ENCODE measurements around the gene TSHZ2.

The TSHZ2 gene

GRCh38 chr20:53032478-53032932 is 60.3 kb downstream of the TSHZ2 start:
- no peak overlapping the region for H3K4me3 ChIP-seq (ENCODE audit: low read depth, low read length)
- DNase-seq (ENCODE audit: low read depth), result peak; percentile 0
- no peak for TF ChIP-seq CTCF (conservative IDR thresholded peaks at IDR 0.05; ENCODE audit: low read depth, low read length)

GRCh38 chr20:53033176-53033575 is 61.0 kb downstream of the TSHZ2 start:
- no peak for TF ChIP-seq CTCF (conservative IDR thresholded peaks at IDR 0.05; ENCODE audit: low read depth, low read length)
- H3K4me3 ChIP-seq (ENCODE audit: low read depth, low read length), result no peak overlapping the region
- DNase-seq (ENCODE audit: low read depth), result no peak

GRCh38 chr20:53034899-53035298 is 62.7 kb downstream of the TSHZ2 start:
- TF ChIP-seq CTCF (conservative IDR thresholded peaks at IDR 0.05; ENCODE audit: low read depth, low read length), result no peak
- no peak for DNase-seq (ENCODE audit: low read depth)
- H3K4me3 ChIP-seq (ENCODE audit: low read depth, low read length), result no peak overlapping the region

- no peak for DNase-seq (ENCODE audit: low read depth)
- no peak overlapping the region for H3K4me3 ChIP-seq (ENCODE audit: low read depth, low read length)
- TF ChIP-seq CTCF (conservative IDR thresholded peaks at IDR 0.05; ENCODE audit: low read depth, low read length), result no peak
Observed at GRCh38 chr20:53036992-53037391, 64.8 kb downstream of the TSHZ2 start.

- no peak overlapping the region for H3K4me3 ChIP-seq (ENCODE audit: low read depth, low read length)
- no peak for TF ChIP-seq CTCF (conservative IDR thresholded peaks at IDR 0.05; ENCODE audit: low read depth, low read length)
- no peak for DNase-seq (ENCODE audit: low read depth)
Observed at GRCh38 chr20:53037621-53038020, 65.5 kb downstream of the TSHZ2 start.

GRCh38 chr20:53038299-53038698 is 66.1 kb downstream of the TSHZ2 start:
- DNase-seq (ENCODE audit: low read depth), result no peak
- no peak for TF ChIP-seq CTCF (conservative IDR thresholded peaks at IDR 0.05; ENCODE audit: low read depth, low read length)
- no peak overlapping the region for H3K4me3 ChIP-seq (ENCODE audit: low read depth, low read length)

- TF ChIP-seq CTCF (conservative IDR thresholded peaks at IDR 0.05; ENCODE audit: low read depth, low read length), result no peak
- no peak overlapping the region for H3K4me3 ChIP-seq (ENCODE audit: low read depth, low read length)
- DNase-seq (ENCODE audit: low read depth), result no peak
Observed at GRCh38 chr20:53040693-53041589, 68.8 kb downstream of the TSHZ2 start.
